Stimulated activated CD8-positive, alpha-beta memory T cell treated with anti-CD3 and anti-CD28 coated beads, Interleukin-2, amount 100 ng/mL, for 48 hours (primary cell): ENCODE data around the gene FOXJ2.
A peak's percentile ranks its signal among the peaks of the same experiment; 100 is the strongest.
"Not testable (repeated sequence)": the region's sequence is repeated elsewhere in the genome, so short reads cannot be mapped to it uniquely, and the experiment has no call there.

Experiments
- DNase-seq, 2 donors: peaks; one replicate each; pipeline ENCODE4 v3.0.0-alpha.2; 2020; ENCODE audit warnings: low read depth in 2 of 2

FOXJ2 gene

DNA sequence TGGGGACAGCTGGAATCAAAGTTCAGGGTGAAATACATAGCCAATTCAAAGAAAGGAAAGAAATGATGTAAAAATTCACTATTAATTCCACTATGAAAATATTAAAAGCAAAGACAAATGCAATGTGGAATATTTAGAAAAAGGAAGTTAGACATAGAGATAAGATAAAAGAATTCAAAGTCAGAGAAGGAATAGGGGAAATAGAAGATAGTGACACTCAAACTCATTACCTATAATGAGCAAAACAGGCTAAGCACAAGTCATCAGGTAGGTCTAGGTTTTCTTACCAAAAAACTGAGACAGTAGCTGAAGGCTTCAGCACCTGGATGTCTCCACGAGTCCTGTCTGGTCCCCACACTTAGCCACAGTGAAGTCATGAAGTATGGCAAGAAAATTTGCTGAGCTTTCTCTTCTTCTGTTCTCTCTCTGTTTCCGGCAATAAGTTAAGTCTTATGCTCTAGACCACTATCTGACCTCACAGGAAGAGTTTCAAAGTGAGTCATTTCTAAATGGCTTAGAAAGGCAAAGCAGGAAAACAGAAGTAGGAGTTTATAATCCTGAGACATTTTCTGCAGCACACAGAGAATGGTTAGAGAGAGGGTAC lies 33.6 kb downstream of the FOXJ2 start, which contains the start of gene C3AR1:
Gene C3AR1, minus strand, starts transcription at position 369 of the 604 bp plus-strand sequence. CDS start 6,174 bp downstream, outside the sequence.
- no peak for DNase-seq

- DNase-seq, result no peak
Observed at GRCh38 chr12:8069582-8069981, 37.1 kb downstream of the FOXJ2 start.

DNA sequence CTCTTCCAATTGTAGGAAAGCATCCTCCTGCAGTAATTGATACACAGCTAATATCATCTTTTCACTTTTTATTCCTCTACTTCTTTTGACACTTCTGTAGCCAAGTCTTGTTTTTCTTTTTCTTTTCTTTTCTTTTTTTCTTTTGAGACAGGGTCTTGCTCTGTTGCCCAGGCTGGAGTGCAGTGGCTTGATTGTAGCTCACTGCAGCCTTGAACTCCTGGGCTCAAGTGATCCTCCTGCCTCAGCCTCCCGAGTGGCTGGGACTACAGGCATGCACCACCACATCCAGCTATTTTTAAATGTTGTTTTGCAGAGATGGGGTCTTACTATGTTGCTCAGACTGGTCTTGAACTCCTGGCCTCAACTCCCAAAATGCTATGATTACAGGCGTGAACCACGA lies 39.3 kb downstream of the FOXJ2 start:
- not testable (repeated sequence) for DNase-seq

- DNase-seq, result no peak
Observed at GRCh38 chr12:8075935-8076334, 43.4 kb downstream of the FOXJ2 start.

GRCh38 chr12:8076366-8076765 lies 43.9 kb downstream of the FOXJ2 start:
- no peak for DNase-seq

GRCh38 chr12:8077207-8077606 lies 44.7 kb downstream of the FOXJ2 start:
- no peak for DNase-seq

DNA sequence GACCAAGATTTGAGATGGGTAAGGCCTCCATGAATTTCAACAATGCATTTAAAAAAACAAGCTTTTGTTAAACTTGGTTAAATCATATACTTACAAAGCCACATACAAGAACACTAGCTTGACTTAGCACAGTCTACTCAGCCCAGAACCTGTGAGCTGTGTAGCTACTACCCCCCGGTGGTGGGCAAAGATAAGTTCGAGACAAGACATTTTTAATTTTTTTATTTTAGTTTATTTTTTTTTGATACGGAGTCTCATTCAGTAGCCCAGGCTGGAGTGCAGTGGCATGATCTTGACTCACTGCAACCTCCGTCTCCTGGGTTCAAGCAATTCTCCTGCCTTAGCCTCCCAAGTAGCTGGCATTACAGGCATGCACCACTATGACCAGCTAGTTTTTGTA lies 45.9 kb downstream of the FOXJ2 start:
- DNase-seq, result peak in 1 of 2 donors; percentile 20

- no peak for DNase-seq
Observed at GRCh38 chr12:8078916-8079315, 46.4 kb downstream of the FOXJ2 start.

DNA sequence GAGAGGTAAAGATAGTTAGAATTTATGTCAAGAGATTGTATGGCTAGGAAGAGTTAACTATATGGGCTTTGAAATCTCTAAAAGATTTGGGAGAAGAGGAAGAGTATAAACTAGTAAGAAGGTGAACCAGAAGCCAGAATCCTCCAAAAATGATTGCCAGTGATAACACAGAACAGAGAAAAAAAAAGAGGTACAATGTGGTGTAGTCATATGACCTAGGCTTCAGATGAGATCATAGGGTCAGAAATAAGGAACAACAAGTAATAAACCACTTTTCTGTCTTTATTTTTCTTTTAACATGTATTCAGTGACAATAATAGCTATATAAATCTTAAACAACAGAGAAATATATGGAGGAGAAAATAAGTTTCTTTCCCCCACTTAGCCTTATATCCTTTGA lies 47.6 kb downstream of the FOXJ2 start:
- DNase-seq, result no peak

- DNase-seq, result no peak
Observed at GRCh38 chr12:8081251-8081920, 48.9 kb downstream of the FOXJ2 start.

GRCh38 chr12:8082808-8083100 lies 50.2 kb downstream of the FOXJ2 start:
- DNase-seq, result no peak

GRCh38 chr12:8084351-8084750 lies 51.8 kb downstream of the FOXJ2 start:
- DNase-seq, result not testable (repeated sequence)

GRCh38 chr12:8087666-8088065 lies 55.1 kb downstream of the FOXJ2 start:
- no peak for DNase-seq

GRCh38 chr12:8088574-8088973 lies 56.1 kb downstream of the FOXJ2 start:
- no peak for DNase-seq

DNA sequence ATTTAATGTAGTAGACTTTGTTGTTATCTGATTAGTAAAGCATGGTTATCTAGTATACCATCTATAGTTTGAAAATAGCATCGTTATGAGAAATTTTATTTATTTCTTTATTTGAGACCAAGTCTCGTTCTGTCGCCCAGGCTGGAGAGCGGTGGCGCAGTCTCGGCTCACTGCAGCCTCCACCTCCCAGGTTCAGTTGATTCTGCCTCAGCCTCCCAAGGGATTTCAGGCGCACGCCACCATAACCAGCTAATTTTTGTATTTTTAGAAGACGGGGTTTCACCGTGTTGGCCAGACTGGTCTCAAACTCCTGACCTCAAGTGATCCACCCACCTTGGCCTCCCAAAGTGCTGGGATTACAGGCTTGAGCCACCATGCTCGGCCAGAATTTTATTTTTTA lies 56.8 kb downstream of the FOXJ2 start:
- not testable (repeated sequence) for DNase-seq

GRCh38 chr12:8089716-8090115 lies 57.2 kb downstream of the FOXJ2 start:
- DNase-seq, result no peak

- DNase-seq, result no peak
Observed at GRCh38 chr12:8093291-8093690, 60.8 kb downstream of the FOXJ2 start.

DNA sequence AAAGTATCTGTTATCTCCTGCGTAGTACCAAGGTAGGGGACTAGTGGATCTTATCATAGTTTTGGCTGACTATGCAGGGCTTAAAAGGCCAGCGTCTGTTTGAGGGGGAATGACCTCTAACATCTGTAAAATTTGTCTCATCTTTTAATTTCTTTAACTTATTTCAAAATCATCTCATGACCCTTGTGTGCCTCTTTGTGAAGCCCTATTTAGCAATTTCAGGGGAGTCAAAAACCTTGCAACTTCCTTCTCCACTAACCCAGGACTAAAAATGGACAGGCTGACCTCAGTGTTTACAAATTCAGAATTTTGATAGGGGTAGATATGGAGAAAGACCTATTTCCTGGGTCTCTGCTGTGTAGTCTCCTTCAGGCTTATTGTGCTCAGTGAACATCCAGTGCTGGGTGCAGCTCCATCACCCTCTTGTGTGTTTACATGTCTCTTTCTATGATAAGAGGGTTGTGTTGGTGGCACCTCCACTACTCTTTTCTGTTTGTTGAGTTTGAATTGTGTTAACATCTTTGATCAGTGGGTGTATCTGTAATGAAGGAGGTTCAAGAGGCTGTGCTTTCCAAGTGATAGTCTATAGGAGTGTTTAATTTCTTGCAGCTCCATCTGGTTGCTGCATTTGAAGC lies 63.9 kb downstream of the FOXJ2 start:
- DNase-seq, result no peak

- DNase-seq, result no peak
Observed at GRCh38 chr12:8099235-8099634, 66.7 kb downstream of the FOXJ2 start.
